Measurements from ENCODE around the gene ZBTB4.

Gene ZBTB4

GRCh38 chr17:7442142-7442541, 37.3 kb downstream of the ZBTB4 start:
- Histone ChIP-seq H4K20me1 (ENCODE audit: insufficient read depth, low read length) (no peaks in the 10 kb centered on the region), H3K9ac (ENCODE audit: low read length) (no peak overlapping the region), H3K4me3 (ENCODE audit: low read length) (no peak overlapping the region), H3K4me1 (ENCODE audit: low read length) (peaks cover 6% of the 10 kb centered on the region; the same call in 1 of the 2 replicates), H3K79me2 (ENCODE audit: low read length) (no peaks in the 10 kb centered on the region), H3K36me3 (replicated peaks; ENCODE audit: low read depth, low read length) (no peaks in the 10 kb centered on the region), H2AFZ (ENCODE audit: low read depth, low read length) (no peak overlapping the region), H3K9me3 (ENCODE audit: insufficient read depth, low read length) (no peaks in the 10 kb centered on the region), H3K4me2 (ENCODE audit: low read length) (no peak overlapping the region), H3K27me3 (ENCODE audit: low read depth, low read length) (0 out of 2 replicates have a peak, but pooled peaks cover 3% of the 10 kb centered on the region), H3K27ac (ENCODE audit: low read length) (no peak overlapping the region)
- no peak for TF ChIP-seq CTCF (IDR thresholded peaks at IDR 0.05; ENCODE audit: low read depth, low read length)
- TF ChIP-seq EZH2phosphoT487 (IDR thresholded peaks at IDR 0.05; ENCODE audit: low read depth), result no peak

- H3K4me3 ChIP-seq (ENCODE audit: low read length), result no peak overlapping the region
- no peak overlapping the region for H3K9ac ChIP-seq (ENCODE audit: low read length)
- no peak for TF ChIP-seq EZH2phosphoT487 (IDR thresholded peaks at IDR 0.05; ENCODE audit: low read depth)
- TF ChIP-seq CTCF (IDR thresholded peaks at IDR 0.05; ENCODE audit: low read depth, low read length), result no peak
- H4K20me1 ChIP-seq (ENCODE audit: insufficient read depth, low read length), result no peaks in the 10 kb centered on the region
- H3K79me2 ChIP-seq (ENCODE audit: low read length), result no peaks in the 10 kb centered on the region
- H3K27me3 ChIP-seq (ENCODE audit: low read depth, low read length), result 0 out of 2 replicates have a peak, but pooled peaks cover 3% of the 10 kb centered on the region
- H3K4me2 ChIP-seq (ENCODE audit: low read length), result no peak overlapping the region
- no peaks in the 10 kb centered on the region for H3K9me3 ChIP-seq (ENCODE audit: insufficient read depth, low read length)
- H3K36me3 ChIP-seq (replicated peaks; ENCODE audit: low read depth, low read length), result no peaks in the 10 kb centered on the region
- H2AFZ ChIP-seq (ENCODE audit: low read depth, low read length), result no peak overlapping the region
- H3K27ac ChIP-seq (ENCODE audit: low read length), result no peak overlapping the region
- H3K4me1 ChIP-seq (ENCODE audit: low read length), result peaks cover 8% of the 10 kb centered on the region; the same call in 1 of the 2 replicates
These were observed 38.2 kb downstream of the ZBTB4 start for GRCh38 chr17:7441266-7441665.

GRCh38 chr17:7440834-7441195, 38.6 kb downstream of the ZBTB4 start:
- Histone ChIP-seq H3K4me2 (ENCODE audit: low read length) (peak overlapping the region; percentile 60), H3K27me3 (ENCODE audit: low read depth, low read length) (0 out of 2 replicates have a peak, but pooled peaks cover 3% of the 10 kb centered on the region), H3K9ac (ENCODE audit: low read length) (no peak overlapping the region; the same call in 1 of the 2 replicates), H2AFZ (ENCODE audit: low read depth, low read length) (no peak overlapping the region), H3K27ac (ENCODE audit: low read length) (no peak overlapping the region), H3K9me3 (ENCODE audit: insufficient read depth, low read length) (no peaks in the 10 kb centered on the region), H3K4me1 (ENCODE audit: low read length) (peaks cover 12% of the 10 kb centered on the region), H3K4me3 (ENCODE audit: low read length) (peak overlapping the region; percentile 74), H3K79me2 (ENCODE audit: low read length) (no peaks in the 10 kb centered on the region), H4K20me1 (ENCODE audit: insufficient read depth, low read length) (no peaks in the 10 kb centered on the region), H3K36me3 (replicated peaks; ENCODE audit: low read depth, low read length) (no peaks in the 10 kb centered on the region)
- TF ChIP-seq CTCF (IDR thresholded peaks at IDR 0.05; ENCODE audit: low read depth, low read length), result no peak
- TF ChIP-seq EZH2phosphoT487 (IDR thresholded peaks at IDR 0.05; ENCODE audit: low read depth), result no peak

GRCh38 chr17:7440113-7440833, 39.2 kb downstream of the ZBTB4 start:
- Histone ChIP-seq H3K9me3 (ENCODE audit: insufficient read depth, low read length) (no peaks in the 10 kb centered on the region), H3K4me1 (ENCODE audit: low read length) (peaks cover 12% of the 10 kb centered on the region), H3K27me3 (ENCODE audit: low read depth, low read length) (0 out of 2 replicates have a peak, but pooled peaks cover 3% of the 10 kb centered on the region), H3K4me2 (ENCODE audit: low read length) (peak overlapping the region; percentile 60), H3K9ac (ENCODE audit: low read length) (peak overlapping the region; percentile 35; the same call in 1 of the 2 replicates), H4K20me1 (ENCODE audit: insufficient read depth, low read length) (no peaks in the 10 kb centered on the region), H3K27ac (ENCODE audit: low read length) (no peak overlapping the region), H3K36me3 (replicated peaks; ENCODE audit: low read depth, low read length) (no peaks in the 10 kb centered on the region), H3K4me3 (ENCODE audit: low read length) (peak overlapping the region; percentile 74), H2AFZ (ENCODE audit: low read depth, low read length) (no peak overlapping the region), H3K79me2 (ENCODE audit: low read length) (no peaks in the 10 kb centered on the region)
- TF ChIP-seq EZH2phosphoT487 (IDR thresholded peaks at IDR 0.05; ENCODE audit: low read depth) (no peak), CTCF (IDR thresholded peaks at IDR 0.05; ENCODE audit: low read depth, low read length) (no peak)
